Calu3 (cell line): ENCODE results near the gene PARVB. TPM values are rescaled to one million over a fixed set of nuclear protein-coding genes. Genes with fewer than 3 reads are reported as not detected.

Experiments
- BruUV-seq: library from RNA; stranded (reverse); fragments of 400-500 nt; replicated peaks from 2 replicates; lab custom pipeline; 2021; lab: Mats Ljungman, UMichigan
- CTCF ChIA-PET: fragments of 300-600 bp; sonication (Branson Sonifier 250); formaldehyde crosslinking; loops from one replicate; lab custom pipeline; 2022; ENCODE audit warnings: antibody characterized with exemption; lab: Charles Lee
- DNase-seq: peaks from one replicate; pipeline ENCODE4 v3.0.0; 2022
- H3K27ac Mint-ChIP-seq: one replicate; pipeline ENCODE4 v1.8.0; 2022; ENCODE audit warnings: mixed read lengths; ENCODE audit not compliant: unreplicated experiment
- H3K27me3 Mint-ChIP-seq: one replicate; pipeline ENCODE4 v1.8.0; 2022; ENCODE audit warnings: mixed read lengths; ENCODE audit not compliant: unreplicated experiment
- H3K36me3 Mint-ChIP-seq: one replicate; pipeline ENCODE4 v1.8.0; 2022; ENCODE audit warnings: mild to moderate bottlenecking, moderate library complexity, mixed read lengths; ENCODE audit not compliant: insufficient read depth, unreplicated experiment
- H3K4me1 Mint-ChIP-seq: one replicate; pipeline ENCODE4 v1.8.0; 2022; ENCODE audit warnings: mild to moderate bottlenecking, low read depth, mixed read lengths; ENCODE audit not compliant: unreplicated experiment
- H3K4me3 Mint-ChIP-seq: one replicate; pipeline ENCODE4 v1.8.0; 2022; ENCODE audit warnings: mild to moderate bottlenecking, low read depth, moderate library complexity, mixed read lengths; ENCODE audit not compliant: unreplicated experiment
- H3K9me3 Mint-ChIP-seq: one replicate; pipeline ENCODE4 v1.8.0; 2022; ENCODE audit warnings: low read depth, mixed read lengths; ENCODE audit not compliant: unreplicated experiment
- CTCF ChIP-seq: fragments of 200-600 bp; IDR thresholded peaks from one replicate; pipeline ENCODE4 v1.8.0; 2022; ENCODE audit warnings: antibody characterized with exemption; ENCODE audit not compliant: unreplicated experiment
- intact Hi-C: fragments of 100-400 bp; cut with micrococcal nuclease; formaldehyde crosslinking; loops from one replicate; pipeline ENCODE4 v1.10.0; 2022; ENCODE audit not compliant: unreplicated experiment
- total RNA-seq: library from RNA; stranded (reverse); gene quantifications from 2 replicates; pipeline ENCODE4 v1.2.3, GENCODE V29; 2022

The PARVB gene
- total RNA-seq, 1 experiment from 2014 or later: 15.6 TPM

- DNase-seq: no peak
- BruUV-seq: no TSS peak
- Mint-ChIP-seq H3K4me1 (no peaks in the 10 kb centered on the region), H3K9me3 (no peaks in the 10 kb centered on the region), H3K36me3 (no peaks in the 10 kb centered on the region), H3K27me3 (no peaks in the 10 kb centered on the region), H3K4me3 (no peak overlapping the region), H3K27ac (no peak overlapping the region)
- no peak for TF ChIP-seq CTCF
- intact Hi-C loops: no loop called here
- CTCF ChIA-PET: no interaction called here
Observed at GRCh38 chr22:44168206-44168605, 144.1 kb downstream of the PARVB start.

GRCh38 chr22:44170470-44170869 is 146.4 kb downstream of the PARVB start:
- DNase-seq: no peak
- TF ChIP-seq CTCF: no peak
- no TSS peak for BruUV-seq
- CTCF ChIA-PET: interaction anchor here (0.7 kb wide), 1 partner anchor 100 kb away, joined by 4 read pairs; no protein-coding TSS in a partner anchor
- no peaks in the 10 kb centered on the region for H3K36me3 Mint-ChIP-seq
- H3K27me3 Mint-ChIP-seq: no peaks in the 10 kb centered on the region
- intact Hi-C loops: no loop called here
- H3K4me3 Mint-ChIP-seq: no peak overlapping the region
- no peaks in the 10 kb centered on the region for H3K4me1 Mint-ChIP-seq
- H3K9me3 Mint-ChIP-seq: no peaks in the 10 kb centered on the region
- no peak overlapping the region for H3K27ac Mint-ChIP-seq

- H3K27me3 Mint-ChIP-seq: peaks cover 9% of the 10 kb centered on the region
- intact Hi-C loops: no loop called here
Observed at GRCh38 chr22:44171561-44171960, 147.5 kb downstream of the PARVB start.

GRCh38 chr22:44172370-44173108 is 148.4 kb downstream of the PARVB start:
- no peak for TF ChIP-seq CTCF
- CTCF ChIA-PET: no interaction called here
- H3K27me3 Mint-ChIP-seq: peaks cover 19% of the 10 kb centered on the region
- no peak for DNase-seq
- H3K4me1 Mint-ChIP-seq: no peaks in the 10 kb centered on the region
- intact Hi-C loops: no loop called here
- H3K4me3 Mint-ChIP-seq: no peak overlapping the region
- H3K36me3 Mint-ChIP-seq: no peaks in the 10 kb centered on the region
- no peaks in the 10 kb centered on the region for H3K9me3 Mint-ChIP-seq
- no TSS peak for BruUV-seq
- H3K27ac Mint-ChIP-seq: no peak overlapping the region

More at GRCh38 chr22:44171561-44171960, 147.5 kb downstream of the PARVB start:
- BruUV-seq: no TSS peak
- no peak overlapping the region for H3K4me3 Mint-ChIP-seq
- CTCF ChIA-PET: no interaction called here
- H3K27ac Mint-ChIP-seq: no peak overlapping the region
- H3K4me1 Mint-ChIP-seq: no peaks in the 10 kb centered on the region
- no peaks in the 10 kb centered on the region for H3K9me3 Mint-ChIP-seq
- no peaks in the 10 kb centered on the region for H3K36me3 Mint-ChIP-seq
- no peak for DNase-seq
- TF ChIP-seq CTCF: no peak
